Measurements from ENCODE around the gene PTER.

Gene PTER

GRCh38 chr10:16521311-16522016 lies 84.7 kb downstream of the PTER start, which contains the start of gene C1QL3:
TSS of gene C1QL3 (minus strand) at chr10:16521879. CDS start at chr10:16521065, 814 bp downstream.
- Histone ChIP-seq H3K27ac (replicated peaks) (no peak within 1 kb of the TSS), H3K27me3 (ENCODE audit: insufficient read depth, poor library complexity, severe bottlenecking) (no peaks in the 10 kb centered on the region), H3K4me3 (replicated peaks; ENCODE audit: insufficient read depth, low read length) (peak within 1 kb of the TSS; percentile 28)
- no peak for TF ChIP-seq GABPA (IDR thresholded peaks at IDR 0.05; ENCODE audit: low read depth)
- TF ChIP-seq POLR2AphosphoS5 (IDR thresholded peaks at IDR 0.05; ENCODE audit: low read depth) = no peak
- no peak for TF ChIP-seq SPI1 (IDR thresholded peaks at IDR 0.05; ENCODE audit: borderline replicate concordance, low read depth)
- no peak for TF ChIP-seq REST (IDR thresholded peaks at IDR 0.05; ENCODE audit: insufficient replicate concordance, low read depth)
- TF ChIP-seq CTCF (IDR thresholded peaks at IDR 0.05; ENCODE audit: insufficient read depth, low read length) = no peak
- peak in 1 of 2 experiments; percentile 5 for DNase-seq (ENCODE audit: low read depth in 1 of 2, low spot score in 1 of 2)

- no peak for DNase-seq (ENCODE audit: low read depth in 1 of 2, low spot score in 1 of 2)
- Histone ChIP-seq H3K27me3 (ENCODE audit: insufficient read depth, poor library complexity, severe bottlenecking) (no peaks in the 10 kb centered on the region), H3K27ac (replicated peaks) (no peak overlapping the region), H3K4me3 (replicated peaks; ENCODE audit: insufficient read depth, low read length) (no peak overlapping the region)
- no peak for TF ChIP-seq SPI1 (IDR thresholded peaks at IDR 0.05; ENCODE audit: borderline replicate concordance, low read depth)
- no peak for TF ChIP-seq GABPA (IDR thresholded peaks at IDR 0.05; ENCODE audit: low read depth)
- TF ChIP-seq CTCF (IDR thresholded peaks at IDR 0.05; ENCODE audit: insufficient read depth, low read length) = no peak
- no peak for TF ChIP-seq POLR2AphosphoS5 (IDR thresholded peaks at IDR 0.05; ENCODE audit: low read depth)
- no peak for TF ChIP-seq REST (IDR thresholded peaks at IDR 0.05; ENCODE audit: insufficient replicate concordance, low read depth)
Measured at GRCh38 chr10:16527452-16527851, 90.6 kb downstream of the PTER start.

GRCh38 chr10:16529853-16530252 lies 93.0 kb downstream of the PTER start:
- TF ChIP-seq POLR2AphosphoS5 (IDR thresholded peaks at IDR 0.05; ENCODE audit: low read depth) (no peak), REST (IDR thresholded peaks at IDR 0.05; ENCODE audit: insufficient replicate concordance, low read depth) (no peak), CTCF (IDR thresholded peaks at IDR 0.05; ENCODE audit: insufficient read depth, low read length) (no peak), SPI1 (IDR thresholded peaks at IDR 0.05; ENCODE audit: borderline replicate concordance, low read depth) (no peak), GABPA (IDR thresholded peaks at IDR 0.05; ENCODE audit: low read depth) (no peak)
- no peaks in the 10 kb centered on the region for H3K27me3 ChIP-seq (ENCODE audit: insufficient read depth, poor library complexity, severe bottlenecking)
- H3K27ac ChIP-seq (replicated peaks) = no peak overlapping the region
- no peak overlapping the region for H3K4me3 ChIP-seq (replicated peaks; ENCODE audit: insufficient read depth, low read length)
- DNase-seq (ENCODE audit: low read depth in 1 of 2, low spot score in 1 of 2) = no peak
